Mucosa of descending colon (tissue), 3 donors: ENCODE results near the gene ANGEL1. TPM values are rescaled to one million over a fixed set of nuclear protein-coding genes. Genes with fewer than 3 reads are reported as not detected.

ENCODE experiments used
- ATAC-seq: fragments of 200-7000 bp; cut with Tn5 transposase; one replicate; pipeline ENCODE4 v1.9.1; 2020; ENCODE audit warnings: mild to moderate bottlenecking, moderate library complexity
- DNase-seq, 3 donors: peaks; one replicate each; pipeline ENCODE4 v3.0.0-alpha.2; 2020
- H3K36me3 ChIP-seq: fragments of 200-600 bp; one replicate; pipeline ENCODE4 v1.8.0; 2021; ENCODE audit warnings: low read depth, mild to moderate bottlenecking
- H3K4me1 ChIP-seq: fragments of 200-600 bp; one replicate; pipeline ENCODE4 v1.8.0; 2021; ENCODE audit warnings: low read depth, mild to moderate bottlenecking
- H3K4me3 ChIP-seq: fragments of 200-600 bp; one replicate; pipeline ENCODE4 v1.8.0; 2021; ENCODE audit warnings: mild to moderate bottlenecking
- H3K9me3 ChIP-seq: fragments of 200-600 bp; one replicate; pipeline ENCODE4 v1.8.0; 2021; ENCODE audit warnings: mild to moderate bottlenecking
- CTCF ChIP-seq: fragments of 200-600 bp; IDR thresholded peaks from one replicate; pipeline ENCODE4 v1.8.0; 2022; ENCODE audit warnings: antibody characterized with exemption, mild to moderate bottlenecking
- intact Hi-C, 2 donors: fragments of 100-400 bp; cut with DNase I in 1 of 2; cut with micrococcal nuclease in 1 of 2; formaldehyde crosslinking; loops; one replicate each; pipeline versions ENCODE4 v1.11.0 to v1.11.1; 2022; cut with DNase I, micrococcal nuclease
- total RNA-seq, 3 donors: library from RNA; stranded (reverse); fragmentation: NEBNext Ultra II Directional in 2 of 3; extraction: Animal tissue kit (Norgen Biotek cat#: 25700) in 2 of 3; gene quantifications; one replicate each; pipeline versions ENCODE4 v1.2.1 to v1.2.4, GENCODE V29; 2021 to 2023
- donor health status: DM: no; HTN: no; CAD: no; lungs with moderate emphysema.
- donor health status: DM: no; HTN: no; CAD: no.
- donor health status: DM: no; HTN: yes; CAD: no.

ANGEL1 gene
- total RNA-seq, 3 donors from 2014 or later, result 12.6 to 17.1 (median 13.5) TPM

- TF ChIP-seq CTCF, result no peak
- Histone ChIP-seq H3K4me3 (no peak overlapping the region), H3K4me1 (no peaks in the 10 kb centered on the region), H3K9me3 (no peaks in the 10 kb centered on the region), H3K36me3 (no peaks in the 10 kb centered on the region)
- ATAC-seq, result no peak
- intact Hi-C loops, result no loop called here
- no peak for DNase-seq
Measured at GRCh38 chr14:76782115-76782884, 30.4 kb downstream of the ANGEL1 start.

- H3K9me3 ChIP-seq, result no peaks in the 10 kb centered on the region
- DNase-seq (no peak), ATAC-seq (no peak)
- no peak for TF ChIP-seq CTCF
- no peak overlapping the region for H3K4me3 ChIP-seq
- no peaks in the 10 kb centered on the region for H3K36me3 ChIP-seq
- no peaks in the 10 kb centered on the region for H3K4me1 ChIP-seq
- intact Hi-C loops, result no loop called here
Measured at GRCh38 chr14:76781648-76782051, 31.0 kb downstream of the ANGEL1 start.

- H3K4me3 ChIP-seq, result no peak overlapping the region
- no peak for TF ChIP-seq CTCF
- H3K4me1 ChIP-seq, result no peaks in the 10 kb centered on the region
- intact Hi-C loops, result no loop called here
- no peaks in the 10 kb centered on the region for H3K9me3 ChIP-seq
- ATAC-seq (no peak), DNase-seq (no peak)
- H3K36me3 ChIP-seq, result no peaks in the 10 kb centered on the region
Measured at GRCh38 chr14:76780875-76781647, 31.6 kb downstream of the ANGEL1 start.

GRCh38 chr14:76780360-76780759 is 32.3 kb downstream of the ANGEL1 start:
- Histone ChIP-seq H3K36me3 (no peaks in the 10 kb centered on the region), H3K4me3 (no peak overlapping the region), H3K4me1 (no peaks in the 10 kb centered on the region), H3K9me3 (no peaks in the 10 kb centered on the region)
- DNase-seq (no peak), ATAC-seq (no peak)
- intact Hi-C loops, result no loop called here
- no peak for TF ChIP-seq CTCF

- intact Hi-C loops, result no loop called here
- H3K9me3 ChIP-seq, result no peaks in the 10 kb centered on the region
- TF ChIP-seq CTCF, result no peak
Measured at GRCh38 chr14:76780058-76780345, 32.7 kb downstream of the ANGEL1 start.

More at GRCh38 chr14:76780058-76780345, 32.7 kb downstream of the ANGEL1 start:
- Histone ChIP-seq H3K4me1 (no peaks in the 10 kb centered on the region), H3K36me3 (no peaks in the 10 kb centered on the region), H3K4me3 (no peak overlapping the region)
- DNase-seq (no peak), ATAC-seq (no peak)
